GM19395 (cell line): ENCODE measurements around the gene ADAT1.
A peak's percentile ranks its signal among the peaks of the same experiment; 100 is the strongest.
"Not testable (repeated sequence)": the region's sequence is repeated elsewhere in the genome, so short reads cannot be mapped to it uniquely, and the experiment has no call there.

Experiments
- ATAC-seq: cut with Tn5 transposase; IDR thresholded peaks from one replicate; pipeline ENCODE4 v1.9.1; 2021; ENCODE audit warnings: mild to moderate bottlenecking, moderate library complexity; ENCODE audit not compliant: unreplicated experiment

The ADAT1 gene

DNA sequence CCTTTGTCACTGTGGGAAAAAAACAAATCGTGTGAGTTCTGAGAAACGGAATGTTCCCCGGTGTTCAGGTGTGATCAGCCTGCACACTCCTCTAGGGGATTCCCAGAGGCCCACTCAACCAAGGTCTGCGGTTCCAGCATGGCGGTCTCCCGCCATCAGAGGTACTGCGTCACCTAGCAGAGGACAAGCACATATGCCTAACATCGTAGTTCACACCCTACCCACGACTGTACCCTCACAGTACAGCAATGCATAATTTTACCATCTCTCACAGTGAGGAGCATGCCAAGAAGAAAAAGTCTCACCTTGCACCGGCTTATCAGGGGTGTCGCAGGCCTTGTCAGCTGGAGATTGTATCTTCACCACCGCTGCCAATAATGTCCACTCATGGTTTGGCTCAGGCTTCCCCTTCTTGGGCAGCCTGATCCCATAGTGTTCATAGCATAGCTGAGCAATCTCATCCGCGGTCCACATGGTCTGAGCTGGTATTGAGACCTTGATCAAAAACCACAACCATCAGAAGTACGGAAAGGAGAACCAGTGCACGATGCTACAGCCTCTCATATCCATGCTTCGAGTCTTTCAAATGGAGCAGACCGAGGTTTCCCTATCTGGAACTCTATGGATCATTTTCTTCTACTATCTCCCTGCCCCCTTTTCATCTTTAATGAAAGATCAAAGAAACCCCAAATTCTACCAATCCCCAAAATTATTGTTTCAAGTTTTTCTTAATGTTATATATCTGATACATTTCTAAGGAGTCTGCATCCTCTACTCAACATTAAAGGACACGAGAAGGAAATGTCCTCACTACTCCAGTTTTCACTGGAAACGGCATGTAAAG lies 2.5 kb downstream of the ADAT1 start:
- ATAC-seq = no peak

DNA sequence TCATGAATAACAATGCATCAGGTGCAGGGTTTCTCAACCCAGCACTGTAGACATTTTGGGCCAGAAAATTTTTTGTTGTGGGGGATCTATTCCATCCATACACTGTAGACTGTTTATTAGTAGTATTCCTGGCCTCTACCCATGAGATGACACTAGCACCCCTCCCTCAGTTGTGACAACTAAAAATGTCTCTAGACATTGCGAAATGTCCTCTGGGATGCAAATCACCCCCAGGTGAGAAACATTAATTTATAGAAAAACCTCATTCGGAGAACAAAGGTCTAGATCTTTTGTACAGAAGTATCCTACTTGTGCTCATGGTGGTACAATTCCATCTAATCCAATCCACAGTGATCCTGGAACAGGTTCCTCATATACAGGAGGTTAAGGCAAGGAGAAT lies 4.3 kb downstream of the ADAT1 start:
- no peak for ATAC-seq

DNA sequence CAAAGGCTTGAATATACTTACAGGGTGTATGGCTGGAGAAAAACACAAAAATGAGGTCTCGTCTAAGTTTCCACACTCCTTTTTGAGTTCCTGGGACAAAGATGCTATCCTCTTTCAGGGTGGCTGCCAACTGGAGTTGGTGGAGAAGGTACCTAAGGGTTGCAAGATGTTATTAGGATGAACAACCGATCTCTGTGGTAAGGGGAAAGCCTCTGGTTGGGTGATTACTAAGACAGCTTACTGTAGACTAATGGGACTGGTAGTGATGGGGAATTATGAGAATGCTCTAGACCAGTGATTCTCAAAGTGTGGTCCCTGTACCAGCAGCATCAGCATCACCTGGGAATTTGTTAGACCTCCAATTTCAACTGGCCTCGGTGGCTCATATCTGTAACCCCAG lies 6.0 kb downstream of the ADAT1 start:
- ATAC-seq = no peak

DNA sequence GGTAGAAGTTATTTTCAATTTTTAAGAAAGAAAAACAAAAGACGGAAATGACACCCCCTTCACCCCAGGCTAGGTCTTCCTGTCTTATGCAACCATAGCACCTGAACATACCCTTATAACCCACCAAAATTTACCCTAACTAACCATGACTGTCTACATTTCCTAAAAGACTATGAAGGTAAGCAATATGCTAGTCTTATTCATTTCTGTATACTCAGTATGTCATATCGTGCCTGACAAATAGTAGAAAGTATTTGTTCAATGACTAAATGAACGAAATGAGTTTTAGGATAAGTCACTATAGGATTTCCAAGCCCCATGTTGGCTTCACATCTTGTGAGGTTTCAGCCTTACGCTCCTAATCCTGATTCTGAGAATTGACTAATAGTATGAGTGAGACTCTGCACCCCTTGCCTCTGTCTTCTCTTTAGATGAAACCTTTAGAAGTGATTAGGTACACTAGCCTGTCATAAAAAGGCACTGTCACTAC lies 6.5 kb downstream of the ADAT1 start:
- ATAC-seq = no peak

DNA sequence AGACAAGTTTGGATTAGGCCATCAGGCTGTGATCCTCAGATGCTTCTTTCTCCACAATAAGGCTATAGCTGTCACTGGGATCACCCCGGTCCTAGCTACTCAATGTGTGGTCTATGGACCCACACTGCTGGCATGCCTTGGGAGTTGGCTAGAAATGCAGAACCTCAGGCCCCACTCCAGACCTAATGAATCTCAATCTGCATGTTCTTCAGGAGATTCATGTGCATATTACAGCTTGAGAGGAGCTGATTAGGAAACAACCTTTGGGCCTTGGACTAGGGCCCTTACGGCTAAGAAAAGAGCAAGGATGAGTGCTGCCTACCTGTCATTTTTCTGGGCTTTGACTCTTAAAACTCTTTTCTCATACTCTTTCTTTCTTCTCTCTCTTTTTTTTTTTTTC lies 7.5 kb downstream of the ADAT1 start:
- ATAC-seq = no peak

DNA sequence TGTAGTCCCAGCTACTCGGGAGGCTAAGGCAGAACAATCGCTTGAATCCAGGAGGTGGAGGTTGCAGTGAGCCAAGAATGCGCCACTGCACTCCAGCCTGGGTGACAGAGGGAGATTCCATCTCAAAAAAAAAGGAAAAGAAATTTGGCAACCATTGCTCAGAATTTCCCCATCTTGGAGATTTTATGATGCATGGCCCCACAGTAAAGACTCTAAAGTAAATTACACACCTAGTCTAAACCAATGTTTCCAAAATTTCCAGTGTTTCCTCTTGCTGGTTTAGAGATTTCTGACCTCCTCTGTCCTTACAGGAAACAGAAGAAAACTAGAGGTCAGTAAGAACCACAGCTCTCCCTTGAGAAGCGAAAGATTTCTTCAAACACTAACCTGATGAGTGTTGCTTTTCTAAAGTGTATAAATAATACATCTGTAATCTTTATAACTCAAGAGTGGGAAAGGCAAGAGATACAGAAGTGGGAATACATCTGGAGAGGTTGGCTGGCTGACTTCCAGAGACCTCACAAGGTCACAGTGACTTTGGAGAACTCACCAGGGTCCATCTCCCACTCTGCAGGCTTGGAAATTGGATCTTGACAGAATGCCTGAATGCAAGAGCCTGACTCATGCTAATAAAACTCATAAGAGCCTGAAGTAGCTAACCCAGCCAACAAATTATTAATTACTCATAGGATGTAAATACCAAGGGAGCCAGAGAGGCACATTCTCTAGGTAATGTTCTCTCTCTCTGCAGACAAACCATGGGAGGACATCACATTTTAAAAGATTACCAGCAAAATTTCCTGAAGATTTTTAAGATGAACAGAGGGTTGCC lies 8.8 kb downstream of the ADAT1 start:
- no peak for ATAC-seq

DNA sequence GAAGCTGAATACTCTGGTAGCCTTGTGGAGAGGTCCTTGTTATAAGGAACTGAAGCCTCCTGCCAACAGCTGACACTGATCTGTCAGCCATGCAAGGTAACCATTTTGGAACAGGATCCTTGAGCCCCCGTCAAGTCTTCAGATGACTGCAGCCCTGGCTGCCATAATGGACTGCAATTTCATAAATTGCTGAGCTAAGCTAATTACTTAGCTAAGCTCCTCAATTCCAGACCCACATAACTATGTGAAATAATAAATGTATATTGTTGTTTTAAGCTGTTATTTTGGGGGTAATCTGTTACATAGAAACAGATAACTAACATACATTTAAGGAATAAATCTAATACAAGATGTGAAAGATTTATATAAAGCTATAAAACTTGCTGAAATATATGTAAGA lies 16.6 kb downstream of the ADAT1 start:
- ATAC-seq = no peak

DNA sequence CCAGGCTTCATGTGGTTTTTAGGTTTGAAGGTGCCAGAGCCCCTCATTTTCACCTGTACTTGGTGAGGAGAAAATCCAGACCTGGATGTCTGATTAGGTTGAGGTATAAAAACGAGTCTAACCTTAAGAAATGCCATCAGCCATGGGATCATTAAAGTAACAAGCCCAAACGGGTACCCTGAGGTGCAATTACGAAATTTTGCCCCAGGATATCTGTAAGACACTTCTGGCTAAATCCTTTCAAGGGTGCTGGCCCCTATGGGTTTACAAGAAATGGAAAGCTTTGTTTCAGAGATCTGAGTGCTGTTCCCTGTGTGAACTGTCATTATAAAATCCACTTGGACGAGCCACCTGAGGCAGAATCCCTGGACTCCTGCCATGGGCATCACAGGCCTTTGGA lies 19.8 kb downstream of the ADAT1 start:
- no peak for ATAC-seq

DNA sequence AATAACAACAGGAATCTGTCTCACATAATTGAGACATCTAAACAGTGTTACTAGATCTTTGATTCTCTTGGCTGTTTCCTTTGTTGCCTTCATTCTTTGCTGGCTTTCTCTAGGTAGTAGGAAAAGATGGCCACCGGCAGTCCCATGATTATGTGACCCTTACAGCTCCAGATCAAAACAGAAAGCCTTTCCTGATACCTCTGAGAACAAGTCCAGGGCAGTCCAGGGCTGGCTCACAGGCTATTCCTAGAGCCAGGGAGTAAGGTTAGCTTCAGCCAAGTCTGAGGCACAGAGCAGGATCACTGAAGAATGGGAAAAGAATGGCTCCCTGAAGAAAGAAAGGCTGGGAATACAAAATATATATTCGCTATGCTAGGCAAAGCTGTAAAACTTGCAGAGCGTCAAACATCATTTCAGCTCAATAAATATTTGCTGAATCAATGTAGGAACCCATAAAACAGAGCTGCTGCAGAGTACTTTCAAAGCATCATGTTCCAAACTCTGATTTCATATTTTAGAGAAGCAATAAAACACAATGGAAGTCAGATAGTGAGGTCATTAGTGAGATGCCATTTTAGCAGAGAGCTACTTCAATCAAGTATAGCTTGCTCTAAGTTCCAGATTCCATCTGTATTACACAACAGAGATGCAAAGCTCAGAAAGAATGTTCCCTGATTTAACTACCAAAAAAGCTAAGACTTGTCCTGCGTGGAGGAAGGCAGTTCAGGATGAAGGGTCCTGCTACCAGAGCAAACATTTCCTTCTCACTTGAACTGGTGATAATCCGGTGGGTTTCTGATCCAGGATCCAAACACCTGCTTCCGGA lies 23.4 kb downstream of the ADAT1 start:
- ATAC-seq = no peak

DNA sequence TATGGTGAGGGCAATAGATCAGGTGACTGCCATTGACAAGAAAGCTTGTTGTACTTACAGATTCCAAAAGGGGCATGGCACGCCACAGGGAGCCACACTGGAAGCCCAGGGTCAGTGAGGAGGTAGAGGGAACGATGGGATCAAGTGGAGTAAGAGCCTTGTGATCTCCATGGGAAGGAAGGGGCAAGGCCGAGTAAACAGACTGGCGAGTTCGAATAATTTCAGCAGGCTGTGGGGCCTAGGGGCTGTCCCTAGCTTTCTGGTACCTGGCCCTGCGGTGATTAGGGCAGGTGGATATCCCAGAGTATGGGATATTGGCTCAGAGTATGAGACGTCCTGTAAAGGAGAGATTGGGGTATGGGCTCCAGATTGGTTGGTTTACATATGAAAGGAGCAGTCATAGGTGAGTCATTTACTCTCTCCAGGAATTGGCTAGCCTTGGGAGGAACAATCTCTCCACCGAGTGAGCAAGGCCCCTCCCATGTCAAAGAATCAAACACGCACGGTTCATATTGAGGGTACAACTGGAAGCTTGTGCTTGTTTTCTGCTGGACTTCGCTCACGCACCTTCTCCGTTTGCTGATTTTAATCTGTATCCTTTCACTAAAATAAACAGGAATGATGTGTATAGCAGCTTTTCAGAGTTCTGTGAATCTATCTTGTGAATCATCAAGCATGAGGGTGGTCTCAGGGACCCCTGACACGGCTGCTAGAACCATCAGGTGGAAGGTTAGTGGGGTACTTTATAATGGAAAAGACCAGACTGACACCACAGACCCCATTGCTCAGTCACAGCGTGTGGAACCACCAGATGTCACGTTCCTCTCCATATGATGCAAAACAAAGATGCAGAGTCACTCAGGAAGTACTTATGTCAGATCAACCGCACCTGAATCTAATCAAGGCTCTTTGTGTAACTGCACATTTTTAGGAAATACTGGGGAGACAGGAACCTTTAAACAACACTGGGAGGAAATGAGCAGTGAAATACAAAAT lies 29.0 kb downstream of the ADAT1 start:
- no peak for ATAC-seq

DNA sequence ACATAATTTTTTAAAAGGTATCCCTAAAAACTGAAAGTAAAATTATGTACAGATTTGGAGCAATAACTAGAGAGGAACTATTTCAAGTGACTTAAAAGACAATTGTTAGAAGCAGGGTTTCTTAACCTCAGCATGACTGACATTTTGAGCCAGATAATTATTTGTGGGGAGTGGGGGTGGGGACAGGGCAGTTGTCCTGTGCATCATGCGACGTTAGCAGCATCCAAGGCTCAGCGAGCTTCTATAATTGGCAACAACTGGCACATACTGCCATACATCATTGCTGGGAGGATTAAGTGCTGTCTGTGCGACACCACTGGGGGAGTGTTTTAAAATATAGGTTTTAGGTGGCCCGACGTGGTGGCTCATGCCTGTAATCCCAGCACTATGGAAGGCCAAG lies 29.8 kb downstream of the ADAT1 start:
- ATAC-seq = no peak

DNA sequence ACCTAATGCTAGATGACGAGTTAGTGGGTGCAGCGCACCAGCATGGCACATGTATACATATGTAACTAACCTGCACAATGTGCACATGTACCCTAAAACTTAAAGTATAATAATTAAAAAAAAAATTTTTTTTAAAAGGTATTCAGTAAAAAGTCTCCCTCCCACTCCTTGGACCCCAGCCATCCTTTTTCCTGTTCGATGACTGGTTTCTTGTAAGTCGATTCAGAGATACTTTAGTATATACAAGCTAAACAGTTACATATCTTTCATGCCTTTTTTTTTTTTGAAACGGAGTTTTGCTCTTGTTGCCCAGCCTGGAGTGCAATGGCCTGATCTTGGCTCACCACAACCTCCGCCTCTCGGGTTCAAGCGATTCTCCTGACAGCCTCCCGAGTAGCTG lies 31.2 kb downstream of the ADAT1 start:
- ATAC-seq = not testable (repeated sequence)

DNA sequence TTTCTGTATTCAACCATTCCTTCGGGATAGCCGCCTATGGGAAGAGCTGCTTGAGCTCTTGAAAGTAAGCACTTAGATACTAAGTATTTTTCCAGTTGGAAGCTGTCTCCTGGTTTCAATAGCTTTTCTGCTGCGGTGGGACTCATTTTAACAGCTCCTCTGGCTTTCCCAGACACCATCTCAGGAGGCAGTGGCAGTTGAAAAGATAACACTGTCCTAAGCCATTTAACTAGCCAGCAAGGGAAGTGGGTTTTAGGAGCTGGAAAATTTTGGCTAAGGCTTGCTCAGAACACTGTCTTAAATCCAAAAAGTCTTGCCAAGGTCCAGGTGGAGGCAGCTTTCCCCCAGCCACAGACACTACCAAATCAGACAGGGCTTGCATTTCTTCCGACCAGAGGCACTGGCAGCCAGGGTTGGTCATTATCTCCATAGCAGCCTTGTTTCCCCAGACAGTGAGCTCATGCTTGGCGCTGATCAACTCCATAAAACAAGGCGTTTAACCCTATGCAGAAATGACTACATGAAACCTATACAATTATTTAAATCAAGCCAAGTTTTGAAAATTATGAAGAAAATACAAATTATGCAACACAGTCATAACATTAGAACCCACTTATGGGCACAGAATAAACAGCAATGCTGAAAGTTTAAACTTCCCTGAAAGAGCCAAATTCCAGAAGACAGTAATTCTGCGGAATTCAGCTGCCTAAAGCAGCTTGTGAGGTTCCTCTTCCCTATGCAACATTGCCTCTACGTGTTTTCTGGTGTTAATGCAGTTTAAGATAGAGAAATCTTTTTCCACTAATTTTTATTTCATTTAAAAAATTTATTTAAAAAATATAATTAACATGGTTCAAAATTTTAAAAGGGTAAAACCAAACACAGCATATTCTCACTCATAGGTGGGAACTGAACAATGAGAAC lies 31.9 kb downstream of the ADAT1 start:
- no peak for ATAC-seq

DNA sequence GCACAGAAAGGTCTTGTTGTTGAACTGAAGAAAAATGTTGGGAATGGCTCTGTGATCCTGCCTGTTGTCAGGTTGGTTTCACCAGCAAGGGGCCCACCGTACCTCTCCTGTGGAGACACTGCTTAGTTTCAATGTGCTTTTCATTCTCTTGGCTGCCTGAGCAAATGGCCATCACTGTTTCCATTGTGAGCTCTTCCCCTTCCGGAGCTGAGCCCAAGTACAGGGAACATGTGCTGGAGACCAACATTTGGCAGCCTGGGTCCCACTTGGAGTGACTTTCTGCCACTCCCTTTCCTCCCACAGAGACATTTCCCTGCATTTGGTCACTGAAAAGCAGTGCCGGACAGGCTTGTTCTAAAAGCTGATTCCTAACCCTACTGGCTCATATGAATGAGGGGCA lies 33.8 kb downstream of the ADAT1 start:
- no peak for ATAC-seq

DNA sequence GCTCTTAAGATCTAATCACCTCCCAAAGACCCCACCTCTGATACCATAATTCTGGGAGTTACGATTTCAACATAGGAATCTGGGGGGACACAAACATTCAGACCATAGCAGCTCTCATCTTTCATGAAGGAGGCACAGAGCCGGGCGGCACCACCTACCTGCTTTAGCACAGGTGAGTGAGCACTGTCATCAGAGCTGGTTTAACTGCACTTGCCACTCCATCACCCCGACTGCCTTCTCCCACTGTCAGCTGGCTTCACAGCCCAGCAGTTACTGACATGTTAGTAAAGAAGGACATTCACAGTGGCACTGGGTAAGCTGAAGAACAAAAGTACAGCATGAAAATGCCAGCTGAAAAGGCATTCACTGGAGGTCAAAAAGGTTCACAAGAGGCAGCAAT lies 34.4 kb downstream of the ADAT1 start:
- no peak for ATAC-seq

DNA sequence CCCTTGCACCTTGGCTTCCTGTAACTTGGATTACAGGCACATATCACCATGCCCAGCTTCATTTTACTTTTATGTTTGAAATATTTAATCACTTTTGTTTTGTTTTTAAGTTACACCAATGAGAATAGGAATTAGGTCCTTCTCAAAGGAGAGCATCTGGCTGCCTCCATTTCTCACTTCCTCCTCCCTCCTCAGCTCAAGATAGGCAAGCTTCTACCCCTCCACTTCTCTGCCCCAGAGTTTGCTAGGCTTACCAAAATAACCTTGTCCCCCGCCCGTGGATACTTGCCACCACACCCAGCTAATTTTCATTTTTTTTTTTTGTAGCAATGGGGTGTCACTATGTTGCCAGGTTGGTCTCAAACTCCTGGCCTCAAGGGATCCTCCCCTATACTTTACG lies 39.0 kb downstream of the ADAT1 start:
- ATAC-seq = peak; percentile 73

DNA sequence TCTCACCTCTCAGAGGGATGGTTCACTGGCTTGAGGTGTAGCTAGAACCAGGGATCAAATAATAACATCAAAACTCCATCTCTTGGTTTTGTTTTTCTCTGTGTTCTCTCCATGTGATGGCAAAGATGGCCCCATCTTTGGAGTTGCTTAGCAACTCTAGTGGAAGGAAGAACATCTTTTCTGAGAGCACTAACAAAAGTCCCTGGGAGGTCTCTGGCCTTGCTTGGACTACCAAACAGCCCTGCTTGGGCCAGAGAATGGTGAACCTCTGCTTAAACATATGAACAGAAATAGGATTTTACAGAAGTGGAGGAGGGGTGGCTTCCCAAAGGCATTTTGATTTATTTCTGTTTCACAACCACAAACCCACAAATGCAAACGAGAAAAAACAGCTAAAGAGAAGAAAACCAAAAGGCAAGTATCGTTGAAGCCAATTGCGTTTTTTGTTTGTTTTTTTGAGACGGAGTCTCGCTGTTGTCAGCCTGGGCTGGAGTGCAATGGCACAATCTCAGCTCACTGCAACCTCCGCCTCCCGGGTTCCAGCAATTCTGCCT lies 43.7 kb downstream of the ADAT1 start:
- no peak for ATAC-seq

DNA sequence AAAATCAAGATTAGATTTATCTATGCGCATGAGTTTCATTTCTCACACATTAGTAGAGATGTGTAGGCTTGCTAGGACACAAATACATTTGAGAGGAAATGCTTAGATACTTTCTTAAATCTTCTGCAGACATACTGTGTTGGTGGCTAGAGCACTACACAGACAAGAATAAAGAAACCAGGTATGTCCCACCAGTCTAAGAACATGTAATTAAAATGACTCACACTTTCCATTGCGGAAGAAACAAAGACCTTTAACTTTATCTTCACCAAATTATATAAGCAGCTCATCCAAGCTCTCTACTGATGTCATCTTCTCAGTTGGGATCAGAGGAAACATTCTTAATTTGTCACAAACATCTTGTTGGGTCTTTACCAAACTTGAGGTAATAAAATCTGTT lies 44.4 kb downstream of the ADAT1 start:
- no peak for ATAC-seq

DNA sequence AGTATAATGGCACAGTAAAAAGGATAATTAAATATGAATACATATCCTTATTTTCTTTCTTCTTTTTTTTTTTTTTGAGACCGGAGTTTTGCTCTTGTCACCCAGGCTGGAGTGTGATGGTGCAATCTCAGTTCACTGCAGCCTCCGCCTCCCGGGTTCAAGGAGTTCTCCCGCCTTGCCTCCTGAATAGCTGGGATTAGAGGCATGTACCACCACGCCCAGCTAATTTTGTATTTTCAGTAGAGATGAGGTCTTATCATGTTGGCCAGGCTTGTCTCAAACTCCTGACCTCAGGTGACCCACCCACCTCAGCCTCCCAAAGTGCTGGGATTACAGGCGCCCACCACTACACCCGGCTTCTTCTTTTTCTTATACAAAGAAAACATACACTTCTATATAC lies 44.9 kb downstream of the ADAT1 start:
- no peak for ATAC-seq
